Mononuclear cell (primary cell): ENCODE results near the gene VSTM4. TPM values are rescaled to one million over a fixed set of nuclear protein-coding genes. Genes with fewer than 3 reads are reported as not detected.

Experiments used
- H3K27me3 ChIP-seq: 2 replicates; pipeline ENCODE4 v1.6.0; 2011; ENCODE audit warnings: low read length, control low read depth; ENCODE audit not compliant: insufficient read depth
- H3K4me1 ChIP-seq: 2 replicates; pipeline ENCODE4 v1.5.1; 2011; ENCODE audit warnings: mild to moderate bottlenecking, low read length, control low read depth; ENCODE audit not compliant: insufficient read depth
- H3K4me3 ChIP-seq: 2 replicates; pipeline ENCODE4 v1.5.1; 2011; ENCODE audit warnings: mild to moderate bottlenecking, low read length, moderate library complexity
- H3K9me3 ChIP-seq: 2 replicates; pipeline ENCODE4 v1.5.1; 2011; ENCODE audit warnings: low read depth, mild to moderate bottlenecking, control low read depth, low read length
- total RNA-seq: library from RNA; depleted of rRNA; stranded (reverse); fragments of >200 nt; gene quantifications from one replicate; pipeline ENCODE4 v1.2.3, GENCODE V29; 2012

VSTM4 gene
- total RNA-seq, 1 donor, result 0.10 TPM

DNA sequence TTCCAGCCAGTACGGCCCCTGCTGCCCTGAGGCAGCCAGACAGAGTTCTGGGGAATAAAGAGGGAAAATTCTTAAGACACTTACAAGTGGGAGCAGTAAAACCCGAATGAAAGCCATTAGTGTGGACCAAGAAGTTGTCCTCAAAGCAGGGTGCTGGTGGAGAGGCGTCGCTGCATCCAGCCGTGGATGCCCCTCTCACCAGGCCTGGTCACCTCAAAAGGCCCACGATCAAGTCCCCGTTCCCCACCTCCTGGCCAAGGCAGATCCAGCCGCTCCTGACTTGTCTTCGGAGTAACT lies 656 bp downstream of the VSTM4 start:
- Histone ChIP-seq H3K4me3 (no peak overlapping the region), H3K4me1 (no peaks in the 10 kb centered on the region), H3K9me3 (no peaks in the 10 kb centered on the region), H3K27me3 (peaks cover 15% of the 10 kb centered on the region)

DNA sequence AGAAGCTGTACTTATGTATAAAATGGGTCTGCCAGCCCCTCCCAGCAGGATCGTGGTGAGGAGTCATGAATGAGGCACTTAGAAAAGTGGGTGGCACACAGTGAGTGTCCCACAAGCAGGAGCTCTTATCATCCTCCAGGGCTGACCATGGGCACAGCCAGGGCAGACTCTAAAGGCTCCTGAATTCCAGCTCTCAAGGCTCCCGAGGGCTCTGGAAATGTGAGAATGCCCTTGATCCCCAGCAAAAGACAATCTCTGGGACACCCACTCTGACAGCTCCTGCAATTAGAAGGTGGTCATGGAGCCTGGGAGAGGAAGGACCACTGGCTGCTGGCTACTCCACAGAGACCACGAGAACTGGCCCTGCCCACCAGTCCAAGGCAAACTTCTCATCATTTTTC lies 1.6 kb downstream of the VSTM4 start:
- Histone ChIP-seq H3K4me3 (no peak overlapping the region), H3K4me1 (no peaks in the 10 kb centered on the region), H3K27me3 (peaks cover 15% of the 10 kb centered on the region), H3K9me3 (no peaks in the 10 kb centered on the region)

DNA sequence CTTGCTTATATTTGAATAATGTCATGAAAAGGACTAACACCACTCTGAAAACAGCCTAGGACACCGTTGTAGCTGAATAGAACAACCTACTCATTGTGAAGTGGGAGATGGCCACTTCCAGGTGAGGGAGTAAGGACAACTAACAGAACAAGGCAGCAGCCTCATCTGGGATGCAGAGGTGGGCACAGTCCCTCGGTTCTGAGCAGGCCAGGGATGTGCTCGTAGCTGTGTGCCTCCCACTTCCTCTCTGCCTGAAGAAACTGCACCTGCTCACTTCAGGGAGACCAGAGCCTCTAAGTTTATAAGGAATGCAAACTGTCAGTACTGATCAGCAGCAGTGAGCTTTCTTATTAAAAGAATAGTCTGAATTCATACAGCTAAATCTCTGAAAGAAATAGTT lies 2.5 kb downstream of the VSTM4 start:
- H3K27me3 ChIP-seq, result peaks cover 15% of the 10 kb centered on the region
- no peak overlapping the region for H3K4me3 ChIP-seq
- H3K4me1 ChIP-seq, result no peaks in the 10 kb centered on the region
- H3K9me3 ChIP-seq, result no peaks in the 10 kb centered on the region

DNA sequence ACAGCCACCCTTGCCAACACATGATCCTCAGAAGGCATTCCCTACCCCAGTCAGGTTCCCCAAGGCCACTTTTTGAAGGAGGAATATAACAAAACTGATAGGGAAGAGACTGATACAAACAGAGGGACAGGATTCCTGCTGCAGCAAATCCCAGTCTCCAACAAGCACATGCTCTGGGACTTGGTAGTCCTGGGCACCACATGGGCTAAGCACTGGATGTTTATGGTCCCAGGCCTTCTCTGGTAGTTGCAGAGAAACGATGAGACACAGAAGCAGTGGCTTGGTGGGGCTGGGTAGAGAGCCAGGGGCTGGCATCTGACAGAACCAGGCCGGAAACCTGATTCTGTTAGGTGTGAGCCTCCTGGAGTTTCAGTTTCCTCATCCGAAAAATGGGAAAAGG lies 3.2 kb downstream of the VSTM4 start:
- Histone ChIP-seq H3K27me3 (peaks cover 15% of the 10 kb centered on the region), H3K4me3 (no peak overlapping the region)

DNA sequence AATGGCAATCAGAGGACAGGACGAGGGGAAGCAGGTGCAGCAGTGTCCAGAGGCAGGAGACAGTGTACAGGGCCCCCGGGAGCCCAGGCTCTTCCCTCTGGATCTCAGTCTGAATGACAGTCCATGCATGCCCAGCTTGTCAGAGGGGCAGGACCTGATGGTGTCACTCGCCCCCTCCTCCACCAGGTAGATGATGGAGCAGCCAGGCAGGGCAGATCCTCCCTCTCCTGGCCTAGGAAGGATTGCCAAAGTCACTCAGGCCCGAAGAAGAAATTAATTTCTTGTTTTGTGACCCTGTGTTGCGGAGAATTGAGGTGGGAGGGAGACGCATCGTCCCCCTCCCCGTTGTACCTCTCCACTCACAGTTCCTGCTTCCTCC lies 4.0 kb downstream of the VSTM4 start:
- H3K27me3 ChIP-seq, result peaks cover 15% of the 10 kb centered on the region
- no peaks in the 10 kb centered on the region for H3K9me3 ChIP-seq
- no peaks in the 10 kb centered on the region for H3K4me1 ChIP-seq
- no peak overlapping the region for H3K4me3 ChIP-seq

More for the DNA sequence above, 3.2 kb downstream of the VSTM4 start:
- Histone ChIP-seq H3K4me1 (no peaks in the 10 kb centered on the region), H3K9me3 (no peaks in the 10 kb centered on the region)

DNA sequence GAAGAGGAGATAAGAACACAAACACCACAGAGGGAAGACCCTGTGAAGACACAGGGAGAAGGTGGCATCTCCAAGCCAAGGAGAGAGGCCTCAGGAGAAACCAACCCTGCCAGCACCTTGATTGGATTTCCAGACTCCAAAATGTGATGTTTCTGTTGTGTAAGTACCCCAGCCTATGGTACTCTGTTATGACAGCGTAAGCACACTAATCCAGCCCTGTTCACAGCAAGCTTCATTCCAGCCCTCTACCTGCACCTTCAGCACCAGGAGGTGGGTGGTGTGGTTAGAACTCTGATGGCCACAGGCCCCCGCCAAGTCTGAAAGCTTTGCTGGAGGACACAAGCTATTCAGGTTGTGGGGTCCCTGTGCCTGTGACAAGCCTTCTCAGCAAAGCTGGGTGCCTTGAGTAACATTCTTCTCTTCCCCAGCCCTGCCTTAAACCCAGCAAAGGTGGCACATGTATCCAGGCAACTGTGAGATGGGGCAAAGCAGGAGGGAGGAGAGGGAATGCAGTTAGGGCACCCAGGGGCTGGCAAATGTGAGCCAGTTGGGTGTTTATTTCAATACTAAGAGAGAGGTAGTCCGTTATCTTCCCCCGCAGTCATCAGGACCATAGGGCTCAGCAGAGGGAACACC lies 4.5 kb downstream of the VSTM4 start:
- Histone ChIP-seq H3K4me3 (no peak overlapping the region), H3K4me1 (no peaks in the 10 kb centered on the region)

DNA sequence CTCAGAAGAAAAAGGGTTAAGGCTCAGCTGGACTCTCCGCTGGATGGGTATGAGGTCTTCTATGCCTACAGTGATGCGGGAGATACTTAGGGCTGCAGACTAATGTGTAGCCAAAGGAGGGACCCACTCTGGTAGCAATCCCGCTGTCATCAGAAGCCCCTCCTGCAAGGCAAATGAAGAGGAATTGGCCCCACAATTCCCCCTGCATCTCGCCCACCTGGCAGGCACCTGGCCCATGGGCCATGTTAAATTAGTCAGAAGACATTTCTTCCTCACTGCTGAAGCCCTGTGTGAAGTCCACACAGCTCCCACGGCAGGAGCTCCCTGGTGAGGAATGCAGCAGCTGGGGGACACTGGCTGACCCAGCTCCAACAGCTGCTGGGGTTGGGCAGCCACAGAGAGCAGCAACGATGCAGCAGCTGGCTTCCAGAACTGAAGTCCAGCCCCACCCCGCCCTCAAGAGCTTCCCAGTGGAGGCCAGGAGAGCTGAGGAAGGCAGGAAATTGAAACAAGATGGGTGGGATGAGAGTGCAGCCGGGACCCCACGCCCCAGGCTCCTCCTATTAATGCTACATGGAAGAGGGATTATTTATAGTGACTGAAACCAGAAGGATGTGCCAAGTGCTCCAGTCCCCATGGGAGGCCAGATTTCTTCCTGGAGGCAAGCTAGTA lies 5.5 kb downstream of the VSTM4 start:
- Histone ChIP-seq H3K4me1 (no peaks in the 10 kb centered on the region), H3K27me3 (peaks cover 9% of the 10 kb centered on the region), H3K4me3 (no peak overlapping the region), H3K9me3 (no peaks in the 10 kb centered on the region)

More for the DNA sequence above, 4.5 kb downstream of the VSTM4 start:
- Histone ChIP-seq H3K9me3 (no peaks in the 10 kb centered on the region), H3K27me3 (peaks cover 13% of the 10 kb centered on the region)

DNA sequence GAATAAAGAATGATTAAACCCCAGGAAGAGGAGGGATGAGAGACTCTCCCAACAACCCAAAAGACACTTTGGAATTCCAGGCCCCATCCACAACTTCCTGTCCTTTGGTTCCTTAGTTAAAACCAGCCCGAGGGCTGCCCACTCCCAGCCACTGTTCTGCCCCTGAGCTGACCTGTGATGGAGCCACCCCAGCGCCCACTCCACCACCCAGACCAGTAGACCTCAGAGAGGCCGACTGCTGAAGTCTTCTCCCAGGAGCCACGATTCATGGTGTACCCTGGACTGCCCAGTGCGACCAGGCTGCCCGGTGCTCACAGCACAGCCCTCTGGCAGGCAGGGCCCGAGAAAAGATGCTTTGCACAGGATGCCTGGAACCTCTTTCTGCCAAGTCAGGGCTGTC lies 6.7 kb downstream of the VSTM4 start:
- Histone ChIP-seq H3K4me1 (no peaks in the 10 kb centered on the region), H3K27me3 (no peaks in the 10 kb centered on the region), H3K9me3 (no peaks in the 10 kb centered on the region), H3K4me3 (no peak overlapping the region)

DNA sequence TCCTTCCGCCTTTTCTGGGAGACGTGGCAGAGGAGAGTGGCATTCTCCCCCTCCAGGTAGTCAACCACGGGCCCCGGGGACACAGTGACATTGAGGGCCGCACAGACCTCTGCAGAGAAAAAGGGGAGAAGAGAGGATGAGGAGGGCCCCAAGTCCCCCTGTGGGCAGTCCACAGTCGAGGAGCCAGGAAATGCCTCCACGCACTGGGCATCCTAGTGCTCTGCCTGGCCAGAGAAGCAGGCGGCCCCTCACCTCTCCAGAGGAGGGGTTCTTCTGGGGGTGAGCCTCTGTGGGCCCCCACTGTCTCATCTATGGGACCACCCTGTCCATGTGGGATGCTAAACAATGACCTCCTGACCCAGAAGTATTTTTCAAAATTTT lies 7.4 kb downstream of the VSTM4 start:
- Histone ChIP-seq H3K27me3 (no peaks in the 10 kb centered on the region), H3K4me1 (no peaks in the 10 kb centered on the region), H3K9me3 (no peaks in the 10 kb centered on the region), H3K4me3 (no peak overlapping the region)

DNA sequence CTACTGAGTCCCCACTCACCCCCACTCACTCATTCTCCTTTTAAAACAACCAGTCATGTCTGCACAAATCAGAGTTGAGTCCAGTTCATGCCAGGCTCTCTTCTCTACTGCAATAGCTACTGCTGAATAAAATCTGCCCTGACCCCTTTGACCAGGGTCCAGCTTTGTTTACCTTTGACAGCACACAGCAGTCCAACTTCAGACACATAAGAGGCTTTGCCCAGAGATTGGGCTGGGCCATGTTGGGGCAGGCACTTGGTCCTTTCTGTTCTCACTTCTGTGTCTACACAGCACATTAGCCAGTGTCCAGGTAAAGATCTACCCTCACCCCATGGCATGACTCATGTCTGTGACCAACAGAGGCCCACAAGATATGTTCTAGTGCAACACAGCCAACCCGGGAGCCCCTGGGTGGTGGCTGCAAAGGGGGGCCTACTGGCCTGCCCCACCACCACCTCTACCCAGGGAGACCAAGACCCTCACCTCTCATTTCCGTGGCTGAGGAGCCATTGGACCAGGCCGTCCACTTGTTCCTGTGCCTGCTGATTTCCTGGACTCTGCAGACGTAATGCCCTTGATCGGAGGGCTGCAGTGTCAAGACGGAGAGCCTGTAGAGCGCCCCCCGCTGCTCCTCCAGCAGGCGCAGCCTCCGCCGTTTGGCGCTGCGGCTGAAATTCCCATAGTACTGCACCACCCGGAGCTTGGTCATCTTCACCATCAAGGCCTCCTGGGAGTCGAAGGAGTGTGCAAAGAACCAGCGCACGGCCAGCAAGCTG lies 8.0 kb downstream of the VSTM4 start:
- peaks cover 2% of the 10 kb centered on the region for H3K27me3 ChIP-seq
- no peak overlapping the region for H3K4me3 ChIP-seq
- no peaks in the 10 kb centered on the region for H3K4me1 ChIP-seq

DNA sequence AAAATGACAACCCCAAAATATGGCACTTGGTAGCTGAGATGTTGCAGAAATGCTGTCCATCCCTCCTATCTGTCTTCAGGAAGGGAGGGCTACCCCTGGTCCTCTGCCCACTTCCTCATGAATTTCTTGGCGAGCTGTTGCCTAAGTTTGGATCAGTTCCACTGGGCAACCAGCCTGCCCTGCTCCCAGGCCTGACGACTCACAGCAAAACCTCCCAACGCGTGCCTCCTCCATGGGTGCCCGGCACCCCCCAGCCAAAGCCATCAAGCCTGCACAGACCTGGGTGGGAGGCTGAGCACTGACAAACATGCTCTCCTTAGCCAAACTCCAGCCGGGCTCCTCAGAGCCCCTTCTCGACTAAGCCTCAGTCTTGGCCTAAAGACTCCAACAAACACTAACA lies 8.9 kb downstream of the VSTM4 start:
- H3K4me1 ChIP-seq, result no peaks in the 10 kb centered on the region
- H3K9me3 ChIP-seq, result no peaks in the 10 kb centered on the region
- peaks cover 5% of the 10 kb centered on the region for H3K27me3 ChIP-seq

More for the DNA sequence above, 8.0 kb downstream of the VSTM4 start:
- H3K9me3 ChIP-seq, result no peaks in the 10 kb centered on the region

DNA sequence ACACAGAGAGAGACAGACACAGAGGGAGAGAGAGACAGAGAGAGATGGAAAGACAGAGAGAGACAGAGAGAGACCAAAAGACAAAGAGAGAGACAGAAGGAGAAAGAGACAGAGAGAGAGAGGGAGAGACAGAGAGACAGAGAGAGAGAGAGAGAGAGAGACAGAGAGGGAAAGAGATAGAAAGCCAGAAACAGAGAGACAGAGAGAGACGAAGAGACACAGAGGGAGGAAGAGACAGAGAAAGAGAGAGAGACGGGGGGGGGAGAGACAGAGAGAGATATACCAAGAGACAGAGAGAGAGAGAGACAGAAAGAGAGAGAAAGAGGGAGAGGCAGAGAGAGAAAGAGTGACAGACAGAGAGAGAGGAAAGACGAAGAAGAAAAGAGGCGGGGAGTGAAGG lies 10.2 kb downstream of the VSTM4 start:
- peaks cover 7% of the 10 kb centered on the region for H3K27me3 ChIP-seq
- no peak overlapping the region for H3K4me3 ChIP-seq
- H3K9me3 ChIP-seq, result no peaks in the 10 kb centered on the region
- no peaks in the 10 kb centered on the region for H3K4me1 ChIP-seq

More for the DNA sequence above, 8.9 kb downstream of the VSTM4 start:
- no peak overlapping the region for H3K4me3 ChIP-seq

DNA sequence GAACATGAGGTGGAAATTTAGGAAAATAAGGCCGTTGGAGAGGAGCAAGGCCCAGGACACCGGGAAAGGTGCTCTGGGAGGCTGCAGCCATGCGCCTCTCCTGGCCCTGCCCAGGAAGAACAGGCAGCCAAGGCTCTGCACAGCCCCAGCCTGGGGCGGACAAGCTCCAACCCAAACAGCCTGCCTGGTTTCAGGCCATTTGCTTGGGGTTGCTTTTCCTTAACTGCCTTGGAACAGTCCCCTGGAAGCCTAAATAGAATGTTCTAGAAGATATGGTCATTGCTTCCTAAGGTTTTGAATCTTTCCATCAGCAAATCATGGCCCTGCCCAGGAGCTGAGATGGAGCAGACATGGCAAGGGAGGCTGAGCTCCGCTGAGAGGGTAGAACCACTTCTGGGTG lies 11.0 kb downstream of the VSTM4 start:
- H3K4me1 ChIP-seq, result no peaks in the 10 kb centered on the region
- peaks cover 7% of the 10 kb centered on the region for H3K27me3 ChIP-seq
- H3K4me3 ChIP-seq, result no peak overlapping the region
- no peaks in the 10 kb centered on the region for H3K9me3 ChIP-seq

DNA sequence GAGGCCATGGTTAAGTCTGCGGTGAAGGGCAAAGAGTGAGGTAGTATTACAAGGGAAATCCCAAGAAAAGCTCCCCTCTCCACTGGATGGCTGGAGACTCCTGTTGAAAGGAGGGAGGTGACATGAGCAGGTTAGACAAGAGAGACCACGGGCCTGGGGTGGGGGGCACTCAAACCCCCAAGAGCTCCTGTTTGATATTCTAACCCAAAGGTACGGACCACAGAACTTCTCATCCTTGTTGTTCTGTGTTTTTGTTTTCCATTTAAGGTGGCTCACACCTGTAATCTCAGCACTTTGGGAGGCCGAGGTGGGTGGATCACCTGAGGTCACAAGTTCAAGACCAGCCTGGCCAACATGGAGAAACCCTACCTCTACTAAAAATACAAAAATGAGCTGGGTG lies 11.6 kb downstream of the VSTM4 start:
- Histone ChIP-seq H3K4me1 (no peaks in the 10 kb centered on the region), H3K27me3 (peaks cover 7% of the 10 kb centered on the region), H3K9me3 (no peaks in the 10 kb centered on the region), H3K4me3 (no peak overlapping the region)

DNA sequence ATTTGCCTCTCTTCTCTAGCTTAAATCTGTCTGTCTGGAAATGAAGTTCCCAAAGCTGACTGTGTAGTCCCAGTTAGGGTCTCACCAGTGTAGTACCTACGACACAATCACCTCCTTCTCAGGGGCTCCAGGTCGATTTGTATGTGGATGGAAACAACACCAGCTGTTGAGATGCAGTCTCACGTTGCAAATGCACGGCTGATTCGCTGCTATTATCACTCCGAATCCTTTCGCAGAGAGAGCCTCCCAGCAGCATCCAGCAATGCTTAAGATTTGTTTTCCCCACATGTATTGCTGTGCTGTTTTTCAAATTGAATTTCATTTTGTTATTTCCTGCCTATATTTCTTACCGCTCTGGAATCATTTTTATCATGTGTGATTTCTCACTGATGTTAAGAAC lies 16.3 kb downstream of the VSTM4 start:
- Histone ChIP-seq H3K4me1 (no peaks in the 10 kb centered on the region), H3K4me3 (no peak overlapping the region), H3K9me3 (no peaks in the 10 kb centered on the region), H3K27me3 (peaks cover 7% of the 10 kb centered on the region)
